K562 (cell line): ENCODE data around the gene CFAP251. TPM values are rescaled to one million over a fixed set of nuclear protein-coding genes. Genes with fewer than 3 reads are reported as not detected.

Source experiments
- ATAC-seq: fragments of 200-7000 bp; cut with Tn5 transposase; 3 replicates; pipeline ENCODE4 v1.9.1; 2020; ENCODE audit warnings: moderate library complexity
- BruUV-seq: library from RNA; stranded (reverse); fragments of 400-500 nt; replicated peaks from 2 replicates; lab custom pipeline; 2021; lab: Mats Ljungman, UMichigan
- CTCF ChIA-PET: fragments of 300-600 bp; formaldehyde crosslinking; extraction: SDS; loops from one replicate; lab custom pipeline; 2021; ENCODE audit warnings: low intra/inter-chr PET ratio; lab: Yijun Ruan, JAX
- POLR2A ChIA-PET: fragments of 300-600, 350-650 bp; sonication (Branson Sonifier 250); formaldehyde crosslinking; extraction: SDS; loops from one replicate; lab custom pipeline; 2021; ENCODE audit warnings: antibody characterized with exemption, inconsistent platforms; lab: Yijun Ruan, JAX
- DNase-seq, 4 experiments: peaks; one replicate each; pipeline versions ENCODE4 v3.0.0 to v3.0.0-alpha.2; 2011 to 2018; ENCODE audit warnings: low spot score in 3 of 4, mixed read lengths in 3 of 4; ENCODE audit errors: extremely low read depth in 1 of 4
- FAIRE-seq: peaks from 2 replicates; lab custom pipeline; 2011; peaks lifted over from hg19 to GRCh38; lab: Jason Lieb, UNC
- H2AFZ ChIP-seq: 2 replicates; pipeline ENCODE4 v1.6.0; 2011; ENCODE audit warnings: low read depth, low read length, control low read depth, inconsistent platforms
- H3K27ac ChIP-seq: fragments of 200-600 bp; 3 replicates; pipeline ENCODE4 v1.8.0; 2011; ENCODE audit warnings: low read depth, mild to moderate bottlenecking, control low read depth, inconsistent platforms, low read length, moderate library complexity, mixed read lengths; ENCODE audit errors: extremely low read depth
- H3K27me3 ChIP-seq, 2 experiments: fragments of 300-600 bp in 1 of 2; 2 replicates in 1 of 2; 3 replicates in 1 of 2; pipeline versions ENCODE4 v1.6.0 to v1.8.0; 2011; ENCODE audit warnings: inconsistent platforms in 2 of 2, low read length in 2 of 2, mild to moderate bottlenecking in 1 of 2, mixed read lengths in 1 of 2, moderate library complexity in 1 of 2; ENCODE audit not compliant: control insufficient read depth in 2 of 2, insufficient read depth in 2 of 2
- H3K36me3 ChIP-seq: fragments of 300-600 bp; 3 replicates; pipeline ENCODE4 v1.8.0; 2011; ENCODE audit warnings: mild to moderate bottlenecking, low read length, inconsistent platforms; ENCODE audit not compliant: control insufficient read depth, insufficient read depth
- H3K4me1 ChIP-seq, 2 experiments: fragments of 200-600 bp in 1 of 2; replicated peaks in 1 of 2; 2 replicates in 1 of 2; 3 replicates in 1 of 2; pipeline versions ENCODE4 v1.5.1 to v1.8.0; 2011; ENCODE audit warnings: inconsistent platforms in 2 of 2, low read length in 2 of 2, mild to moderate bottlenecking in 1 of 2, mixed read lengths in 1 of 2, moderate library complexity in 1 of 2; ENCODE audit not compliant: control insufficient read depth in 2 of 2, insufficient read depth in 2 of 2
- H3K4me2 ChIP-seq: 2 replicates; pipeline ENCODE4 v1.6.1; 2011; ENCODE audit warnings: low read length, control low read depth, inconsistent platforms, mixed read lengths; ENCODE audit not compliant: insufficient read depth
- H3K4me3 ChIP-seq: fragments of 200-600 bp; sonication (generic), shearing (Covaris generic); 2 replicates; pipeline ENCODE4 v1.5.1; 2016; ENCODE audit warnings: control low read depth, inconsistent platforms
- H3K79me2 ChIP-seq: fragments of 200-600 bp; 3 replicates; pipeline ENCODE4 v1.8.0; 2011; ENCODE audit warnings: low read length, inconsistent platforms; ENCODE audit not compliant: control insufficient read depth, insufficient read depth
- H3K9ac ChIP-seq, 2 experiments: 2 replicates each; pipeline versions ENCODE4 v1.6.0 to v1.6.1; 2011; ENCODE audit warnings: low read depth in 2 of 2, low read length in 2 of 2, control low read depth in 1 of 2, inconsistent platforms in 1 of 2, mild to moderate bottlenecking in 1 of 2, mixed read lengths in 1 of 2; ENCODE audit not compliant: insufficient read depth in 1 of 2
- H3K9me1 ChIP-seq: one replicate; pipeline ENCODE4 v1.6.0; 2011; ENCODE audit warnings: inconsistent platforms, mild to moderate bottlenecking, low read length, moderate library complexity; ENCODE audit not compliant: control insufficient read depth, insufficient read depth
- H3K9me3 ChIP-seq: replicated peaks from 2 replicates; pipeline ENCODE4 v1.5.1; 2011; ENCODE audit warnings: low read depth, low read length, inconsistent platforms; ENCODE audit not compliant: control insufficient read depth, insufficient read depth
- H4K20me1 ChIP-seq: replicated peaks from 2 replicates; pipeline ENCODE4 v1.6.1; 2011; ENCODE audit warnings: low read length, inconsistent platforms, mixed read lengths; ENCODE audit not compliant: control insufficient read depth, insufficient read depth
- CREB3L1 ChIP-seq: fragments of 450-650 bp; IDR thresholded peaks from 2 replicates; pipeline ENCODE4 v1.6.1; 2014; ENCODE audit warnings: low read depth, mild to moderate bottlenecking, moderate library complexity, borderline replicate concordance
- PBX2 ChIP-seq, 2 experiments: IDR thresholded peaks in 1 of 2; conservative IDR thresholded peaks in 1 of 2; 2 replicates each; pipeline ENCODE4 v1.6.1; 2016; ENCODE audit warnings: low read depth in 2 of 2, mild to moderate bottlenecking in 1 of 2, missing compliant biosample characterization in 1 of 2, missing genetic modification characterization in 1 of 2, moderate library complexity in 1 of 2
- ZNF184 ChIP-seq: sonication (generic); formaldehyde crosslinking; IDR thresholded peaks from 2 replicates; pipeline ENCODE4 v1.5.0; 2020; ENCODE audit warnings: missing genetic modification reagents
- WGBS: fragments of 100-300 bp; shearing (Covaris generic); methylation state at CpG from one replicate; pipeline ENCODE4 v1.1.6; 2016; ENCODE audit warnings: low coverage, mixed read lengths; ENCODE audit not compliant: insufficient coverage; ENCODE audit errors: missing lambda C conversion rate; 5-methylcytosine and 5-hydroxymethylcytosine counted together
- in situ Hi-C: fragments of 300-500 bp; cut with MboI; formaldehyde crosslinking; loops from 4 replicates; pipeline ENCODE4 v1.15.0; 2018; ENCODE audit warnings: inconsistent platforms, mixed read lengths
- intact Hi-C: fragments of 100-400 bp; cut with micrococcal nuclease; formaldehyde crosslinking; loops from 2 replicates; pipeline ENCODE4 v1.14.2; 2022
- polyA plus RNA-seq, 8 experiments: library from polyadenylated mRNA; depleted of rRNA in 4 of 8; stranded (reverse) in 5 of 8; unstranded in 3 of 8; fragments of >200 nt; fragmentation: Nextera tagmentation in 2 of 8; fragmentation: Illumina TruSeq in 1 of 8; extraction: Ambion mirVana in 2 of 8; extraction: Trizol in 1 of 8; gene quantifications; 2 replicates each; pipeline versions ENCODE4 v1.2.1 to v1.2.3, GENCODE V29; 2011 to 2014; ENCODE audit warnings: inconsistent platforms in 1 of 8, missing spikeins in 1 of 8
- total RNA-seq, 7 experiments: library from RNA; depleted of rRNA in 6 of 7; stranded (reverse); fragments of >200 nt in 6 of 7; fragmentation: Illumina TruSeq in 2 of 7; extraction: Trizol in 2 of 7; gene quantifications; 2 replicates each; pipeline versions ENCODE4 v1.2.1 to v1.2.3, GENCODE V29; 2011 to 2021; ENCODE audit warnings: low replicate concordance in 1 of 7

CFAP251 gene
- total and polyA plus RNA-seq, 9 of the 15 experiments (the other 6 are each of a cell fraction or from before 2014, with no cell fraction given): 16.6 to 31.0 (median 19.1) TPM

- Histone ChIP-seq H3K9me3 (no peaks in the 10 kb centered on the region), H3K79me2 (no peaks in the 10 kb centered on the region), H3K4me3 (no peak overlapping the region)
- no peak for FAIRE-seq
- POLR2A ChIA-PET: interaction anchor here (0.6 to 0.8 kb wide), 3 partner anchors 9 to 98 kb away, joined by 3 read pairs; no protein-coding TSS in a partner anchor
- TF ChIP-seq PBX2 (CRISPR knock-in tag; IDR thresholded peaks at IDR 0.05; ENCODE audit: low read depth) (no peak), PBX2 (tag; conservative IDR thresholded peaks at IDR 0.05; ENCODE audit: low read depth) (0 out of 2 replicates have a peak, but pooled peaks have one; percentile 9), ZNF184 (CRISPR knock-in tag) (no peak), CREB3L1 (no peak)
- TF ChIP-seq, all 486 proteins: peak for 1
- no peak overlapping the region for H3K9ac ChIP-seq
- peaks cover 2% of the 10 kb centered on the region; the same call in 1 of the 3 replicates for H3K36me3 ChIP-seq
- ATAC-seq (peak; percentile 29; the same call in 1 of the 3 replicates), DNase-seq (no peak)
- no peak overlapping the region for H2AFZ ChIP-seq
- no peak overlapping the region for H3K27ac ChIP-seq
- H3K27me3 ChIP-seq: no peaks in the 10 kb centered on the region
- H3K4me2 ChIP-seq: no peak overlapping the region
- 65% methylated on average over 7 of the region's 7 CpGs for WGBS
- H4K20me1 ChIP-seq: no peaks in the 10 kb centered on the region
- CTCF ChIA-PET: no interaction called here
- peaks cover 12 to 15% of the 10 kb centered on the region in 2 experiments for H3K4me1 ChIP-seq
- H3K9me1 ChIP-seq: no peaks in the 10 kb centered on the region
- intact Hi-C loops (no loop called here), in situ Hi-C loops (no loop called here)
- no TSS peak for BruUV-seq
Observed at GRCh38 chr12:121925358-121925695, 6.9 kb downstream of the CFAP251 start.
